Measurements from ENCODE around the gene CFH.
"Not testable (repeated sequence)": the region's sequence is repeated elsewhere in the genome, so short reads cannot be mapped to it uniquely, and the experiment has no call there.

Gene CFH

DNA sequence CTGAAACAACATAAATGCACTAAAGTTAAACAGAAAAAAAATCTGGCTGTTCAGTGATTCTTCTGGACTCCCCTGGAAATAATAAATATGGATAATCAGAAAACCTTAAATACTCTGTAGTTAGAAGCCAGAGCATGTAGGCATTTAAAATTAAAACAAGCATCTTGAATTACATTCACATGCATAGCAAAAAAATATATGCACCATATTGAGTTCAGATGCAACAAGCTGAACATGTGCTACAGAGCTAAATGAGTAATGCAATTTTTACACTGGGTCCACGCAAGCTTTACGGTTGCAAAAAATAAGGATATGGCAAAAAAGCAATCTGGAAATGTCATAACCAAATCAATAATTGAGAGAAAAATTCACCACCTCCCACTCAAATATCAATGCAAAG lies 32.1 kb upstream of the CFH start:
- in situ Hi-C loops (cut with HindIII; ENCODE audit: low sequenced_read_pairs) = no loop called here
- TF ChIP-seq, protein P1, sequence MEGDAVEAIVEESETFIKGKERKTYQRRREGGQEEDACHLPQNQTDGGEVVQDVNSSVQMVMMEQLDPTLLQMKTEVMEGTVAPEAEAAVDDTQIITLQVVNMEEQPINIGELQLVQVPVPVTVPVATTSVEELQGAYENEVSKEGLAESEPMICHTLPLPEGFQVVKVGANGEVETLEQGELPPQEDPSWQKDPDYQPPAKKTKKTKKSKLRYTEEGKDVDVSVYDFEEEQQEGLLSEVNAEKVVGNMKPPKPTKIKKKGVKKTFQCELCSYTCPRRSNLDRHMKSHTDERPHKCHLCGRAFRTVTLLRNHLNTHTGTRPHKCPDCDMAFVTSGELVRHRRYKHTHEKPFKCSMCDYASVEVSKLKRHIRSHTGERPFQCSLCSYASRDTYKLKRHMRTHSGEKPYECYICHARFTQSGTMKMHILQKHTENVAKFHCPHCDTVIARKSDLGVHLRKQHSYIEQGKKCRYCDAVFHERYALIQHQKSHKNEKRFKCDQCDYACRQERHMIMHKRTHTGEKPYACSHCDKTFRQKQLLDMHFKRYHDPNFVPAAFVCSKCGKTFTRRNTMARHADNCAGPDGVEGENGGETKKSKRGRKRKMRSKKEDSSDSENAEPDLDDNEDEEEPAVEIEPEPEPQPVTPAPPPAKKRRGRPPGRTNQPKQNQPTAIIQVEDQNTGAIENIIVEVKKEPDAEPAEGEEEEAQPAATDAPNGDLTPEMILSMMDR (IDR thresholded peaks at IDR 0.05; ENCODE audit: low read depth, low read length, missing control alignments) = no peak
- no peak overlapping the region for H3K4me3 ChIP-seq (ENCODE audit: low read depth, low read length)
- DNase-seq (ENCODE audit: low read depth) = no peak

DNA sequence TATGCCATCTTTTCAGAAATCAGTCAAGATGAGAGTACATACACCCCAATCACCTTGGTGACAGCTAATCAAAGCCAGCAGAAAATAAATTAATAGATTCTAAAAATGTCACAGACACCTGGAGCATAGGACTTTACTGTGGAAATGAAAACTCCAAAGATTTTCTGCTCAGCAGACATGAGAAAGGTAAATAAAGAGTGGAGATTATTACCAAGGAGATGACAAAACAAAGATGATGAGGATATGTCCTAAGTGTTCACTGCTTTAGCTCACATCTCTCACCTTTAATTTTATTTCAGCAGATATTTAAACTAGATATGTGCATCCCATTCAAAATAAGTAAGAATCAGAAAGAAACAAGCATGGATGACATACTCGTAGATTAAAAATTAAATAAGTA lies 28.8 kb upstream of the CFH start:
- in situ Hi-C loops (cut with HindIII; ENCODE audit: low sequenced_read_pairs) = no loop called here
- no peak for DNase-seq (ENCODE audit: low read depth)
- TF ChIP-seq, protein P1 (IDR thresholded peaks at IDR 0.05; ENCODE audit: low read depth, low read length, missing control alignments) = no peak
- H3K4me3 ChIP-seq (ENCODE audit: low read depth, low read length) = no peak overlapping the region

DNA sequence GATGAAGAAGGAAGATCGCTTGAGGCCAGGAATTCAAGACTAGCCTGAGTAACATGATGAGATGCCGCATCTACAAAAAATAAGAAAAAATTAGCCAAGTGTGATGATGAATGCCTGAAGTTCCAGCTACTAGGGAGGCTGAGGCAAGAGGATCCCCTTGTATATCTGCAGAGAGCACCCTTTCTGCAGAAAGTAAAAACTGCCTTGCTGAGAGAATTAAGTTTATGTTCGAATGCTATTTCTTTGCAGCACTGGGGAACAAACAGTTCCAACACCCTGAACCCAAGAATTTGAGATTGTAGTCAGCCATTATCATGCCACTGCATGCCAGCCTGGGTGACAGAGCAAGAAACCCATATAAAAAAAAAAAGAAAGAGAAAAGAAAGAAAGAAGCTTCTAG lies 23.0 kb upstream of the CFH start:
- TF ChIP-seq, protein P1 (IDR thresholded peaks at IDR 0.05; ENCODE audit: low read depth, low read length, missing control alignments) = no peak
- no peak overlapping the region for H3K4me3 ChIP-seq (ENCODE audit: low read depth, low read length)
- in situ Hi-C loops (cut with HindIII; ENCODE audit: low sequenced_read_pairs) = no loop called here
- no peak for DNase-seq (ENCODE audit: low read depth)

DNA sequence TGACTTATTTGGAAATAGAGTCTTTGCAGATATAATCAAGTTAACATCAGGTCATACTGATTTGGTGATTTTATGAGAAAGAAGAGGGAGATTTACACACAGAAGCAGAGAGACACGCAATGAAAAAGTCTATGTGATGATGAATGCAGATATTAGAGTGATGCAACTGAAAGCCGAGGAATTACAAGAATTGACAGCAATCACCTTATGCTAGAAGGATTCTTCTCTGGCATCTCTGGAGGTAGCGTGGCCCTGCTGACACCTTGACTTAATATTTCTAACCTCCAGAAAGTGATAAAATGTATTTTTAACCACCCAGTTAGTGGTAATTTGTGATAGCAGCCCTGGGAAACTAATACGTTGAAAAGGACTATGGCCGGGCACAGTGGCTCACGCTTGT lies 14.2 kb upstream of the CFH start:
- in situ Hi-C loops (cut with HindIII; ENCODE audit: low sequenced_read_pairs) = no loop called here
- TF ChIP-seq, protein P1 (IDR thresholded peaks at IDR 0.05; ENCODE audit: low read depth, low read length, missing control alignments) = no peak
- H3K4me3 ChIP-seq (ENCODE audit: low read depth, low read length) = no peak overlapping the region
- no peak for DNase-seq (ENCODE audit: low read depth)

DNA sequence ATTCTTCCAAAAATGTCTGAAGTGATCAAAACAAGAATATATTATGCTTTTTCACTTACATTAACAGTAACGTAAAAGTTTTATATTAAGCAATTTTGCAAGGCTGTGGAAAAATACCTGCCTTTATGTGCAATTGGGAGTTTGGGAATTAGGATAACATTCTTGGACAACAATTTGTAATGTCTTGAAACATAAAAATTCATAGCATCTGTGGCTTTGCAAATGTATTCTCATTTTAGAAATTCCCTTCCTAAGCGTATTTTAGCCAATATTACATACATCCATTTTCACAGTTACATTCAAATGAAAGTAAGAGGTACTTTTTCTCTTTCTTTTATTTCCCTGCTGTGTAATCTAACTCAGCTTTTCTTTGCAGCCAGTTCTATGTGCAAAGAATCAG lies 13.4 kb upstream of the CFH start:
- TF ChIP-seq, protein P1 (IDR thresholded peaks at IDR 0.05; ENCODE audit: low read depth, low read length, missing control alignments) = no peak
- DNase-seq (ENCODE audit: low read depth) = no peak
- in situ Hi-C loops (cut with HindIII; ENCODE audit: low sequenced_read_pairs) = no loop called here
- no peak overlapping the region for H3K4me3 ChIP-seq (ENCODE audit: low read depth, low read length)

DNA sequence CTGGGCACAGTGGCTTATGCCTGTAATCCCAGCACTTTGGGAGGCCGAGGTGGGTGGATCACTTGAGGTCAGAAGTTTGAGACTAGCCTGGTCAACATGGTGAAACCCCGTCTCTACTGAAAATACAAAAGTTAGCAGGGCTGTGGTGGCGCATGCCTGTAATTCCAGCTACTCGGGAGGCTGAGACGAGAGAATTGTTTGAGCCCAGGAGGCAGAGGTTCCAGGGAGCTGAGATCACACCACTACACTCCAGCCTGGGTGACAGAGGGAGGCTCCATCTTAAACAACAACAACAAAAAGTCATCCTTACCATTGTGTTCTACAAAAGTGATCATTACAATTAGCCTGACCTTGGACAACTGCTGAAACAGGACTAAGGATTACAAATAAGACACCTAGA lies 12.6 kb upstream of the CFH start:
- in situ Hi-C loops (cut with HindIII; ENCODE audit: low sequenced_read_pairs); H3K4me3 ChIP-seq (ENCODE audit: low read depth, low read length); DNase-seq (ENCODE audit: low read depth): not testable (repeated sequence)

DNA sequence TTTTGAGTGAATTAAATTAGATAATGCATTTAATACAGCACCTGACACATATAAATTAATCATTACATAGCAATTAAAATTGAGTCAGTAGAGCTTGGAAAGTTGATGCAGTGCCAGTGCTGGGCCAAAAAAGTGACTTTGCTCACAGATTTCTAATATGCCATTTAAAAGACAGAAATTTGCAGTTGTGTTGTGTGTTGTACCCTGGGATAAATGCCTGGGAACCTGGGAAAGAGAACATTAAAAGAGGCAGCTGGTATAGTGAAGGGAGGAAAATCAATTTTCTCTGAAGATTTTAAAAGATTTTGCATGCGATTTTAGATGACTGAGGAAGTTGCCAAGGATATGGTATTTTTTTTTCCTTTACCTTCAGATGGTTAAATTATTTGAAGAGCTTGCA lies 10.9 kb upstream of the CFH start:
- in situ Hi-C loops (cut with HindIII; ENCODE audit: low sequenced_read_pairs) = no loop called here
- DNase-seq (ENCODE audit: low read depth) = no peak
- no peak overlapping the region for H3K4me3 ChIP-seq (ENCODE audit: low read depth, low read length)
- TF ChIP-seq, protein P1 (IDR thresholded peaks at IDR 0.05; ENCODE audit: low read depth, low read length, missing control alignments) = no peak

All from astrocyte of the cerebellum (primary cell).